Loucy (cell line): ENCODE measurements around the gene C11orf68.

ENCODE experiments used
- EZH2phosphoT487 ChIP-seq: fragments of 200-600 bp; IDR thresholded peaks from 2 replicates; pipeline ENCODE4 v1.6.1; 2018; ENCODE audit warnings: antibody characterized with exemption, mild to moderate bottlenecking, moderate library complexity, borderline replicate concordance
- TF ChIP-seq, protein P1 (sequence below): fragments of 200-600 bp; sonication (generic); conservative IDR thresholded peaks from 2 replicates; pipeline ENCODE4 v1.5.1; 2014; ENCODE audit warnings: mild to moderate bottlenecking, antibody characterized with exemption, low read length

DNA sequence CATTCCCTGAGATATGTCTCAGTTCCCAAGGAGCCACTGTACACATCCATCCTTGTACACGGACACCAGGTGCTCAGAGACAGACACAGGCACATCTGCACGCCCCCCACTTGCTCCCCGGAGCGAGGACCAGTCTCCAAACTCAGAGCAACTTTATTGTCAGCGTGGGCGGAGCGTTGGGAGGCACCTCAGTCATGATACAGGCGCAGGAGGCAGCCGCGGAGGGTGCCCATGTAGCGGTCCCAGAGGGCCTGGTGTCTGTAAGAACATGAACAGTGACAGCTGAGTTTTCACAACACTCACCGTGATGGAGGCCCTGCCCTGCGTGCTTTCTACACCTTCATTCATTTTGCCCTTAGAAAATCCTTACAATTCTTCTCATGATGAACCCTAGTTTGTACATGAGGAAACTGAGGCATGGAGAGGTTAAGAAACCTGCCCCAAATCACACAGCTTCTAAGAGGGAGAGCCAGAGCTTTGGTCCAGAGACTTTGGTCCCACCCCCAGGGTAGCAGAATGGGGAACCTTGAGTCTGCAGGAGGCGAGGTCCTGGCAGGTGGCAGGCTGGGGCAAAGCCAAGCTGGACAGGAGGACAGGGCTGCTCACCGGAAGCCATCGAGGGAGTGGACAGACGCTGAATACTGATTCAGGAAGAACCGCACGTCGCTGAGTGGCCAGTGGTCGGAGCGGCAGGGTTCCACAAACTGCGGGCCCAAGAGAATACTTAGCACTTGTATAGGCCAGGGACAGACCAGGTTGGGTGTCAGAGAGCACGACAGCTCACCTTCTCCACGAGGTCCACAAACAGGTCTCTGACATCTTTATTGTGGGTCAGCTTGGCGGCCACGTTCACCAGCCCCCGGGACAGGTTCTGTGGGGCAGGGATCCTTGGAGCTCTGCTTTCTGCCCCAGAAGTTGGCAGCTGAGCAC, 34.8 kb downstream of the C11orf68 start:
- TF ChIP-seq, protein P1, sequence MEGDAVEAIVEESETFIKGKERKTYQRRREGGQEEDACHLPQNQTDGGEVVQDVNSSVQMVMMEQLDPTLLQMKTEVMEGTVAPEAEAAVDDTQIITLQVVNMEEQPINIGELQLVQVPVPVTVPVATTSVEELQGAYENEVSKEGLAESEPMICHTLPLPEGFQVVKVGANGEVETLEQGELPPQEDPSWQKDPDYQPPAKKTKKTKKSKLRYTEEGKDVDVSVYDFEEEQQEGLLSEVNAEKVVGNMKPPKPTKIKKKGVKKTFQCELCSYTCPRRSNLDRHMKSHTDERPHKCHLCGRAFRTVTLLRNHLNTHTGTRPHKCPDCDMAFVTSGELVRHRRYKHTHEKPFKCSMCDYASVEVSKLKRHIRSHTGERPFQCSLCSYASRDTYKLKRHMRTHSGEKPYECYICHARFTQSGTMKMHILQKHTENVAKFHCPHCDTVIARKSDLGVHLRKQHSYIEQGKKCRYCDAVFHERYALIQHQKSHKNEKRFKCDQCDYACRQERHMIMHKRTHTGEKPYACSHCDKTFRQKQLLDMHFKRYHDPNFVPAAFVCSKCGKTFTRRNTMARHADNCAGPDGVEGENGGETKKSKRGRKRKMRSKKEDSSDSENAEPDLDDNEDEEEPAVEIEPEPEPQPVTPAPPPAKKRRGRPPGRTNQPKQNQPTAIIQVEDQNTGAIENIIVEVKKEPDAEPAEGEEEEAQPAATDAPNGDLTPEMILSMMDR, result no peak
- no peak for TF ChIP-seq EZH2phosphoT487
